ENCODE results near the gene MAP4K2.
A peak's percentile ranks its signal among the peaks of the same experiment; 100 is the strongest.

The MAP4K2 gene

GRCh38 chr11:64791781-64792291, 11.2 kb downstream of the MAP4K2 start:
- no peak for DNase-seq (ENCODE audit: low spot score)

DNA sequence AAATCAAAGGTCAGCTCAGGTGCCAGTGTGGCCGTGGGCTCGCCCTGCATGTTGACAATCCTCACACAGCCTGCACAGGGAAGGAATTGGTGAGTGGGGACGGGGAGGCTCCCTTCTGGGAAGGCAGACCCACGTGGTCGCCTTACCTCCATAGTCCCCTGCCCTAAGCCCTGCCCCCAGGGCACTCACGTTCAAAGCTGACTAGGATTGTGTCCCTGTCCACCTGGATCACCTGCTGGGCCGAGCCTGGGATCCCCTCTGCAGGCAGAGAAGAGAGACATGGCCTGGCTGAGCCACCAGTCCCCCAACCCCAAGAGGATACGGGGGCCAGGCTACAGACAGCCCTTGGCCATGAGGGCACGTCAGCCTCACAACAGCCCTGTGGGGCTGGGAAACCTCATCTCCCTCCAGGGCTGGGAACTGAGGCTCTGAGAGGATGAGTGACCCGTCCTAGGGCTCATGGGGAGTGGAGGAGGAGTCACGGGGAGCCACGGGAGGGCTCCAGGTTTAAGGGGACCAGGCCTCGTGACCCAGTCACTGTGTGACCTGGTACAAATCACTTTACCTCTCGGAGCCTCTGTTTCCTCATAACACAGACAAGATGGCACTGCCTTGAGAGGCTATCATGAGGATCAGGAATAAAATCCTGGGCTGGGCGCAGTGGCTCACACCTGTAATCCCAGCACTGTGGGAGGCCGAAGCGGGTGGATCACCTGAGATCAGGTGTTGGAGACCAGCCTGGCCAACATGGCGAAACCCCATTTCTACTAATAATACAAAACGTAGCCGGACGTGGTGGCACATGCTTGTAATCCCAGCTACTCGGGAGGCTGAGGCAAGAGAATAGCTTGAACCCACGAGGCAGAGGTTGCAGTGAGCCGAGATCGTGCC, 12.6 kb downstream of the MAP4K2 start:
- no peak for DNase-seq (ENCODE audit: low spot score)

DNA sequence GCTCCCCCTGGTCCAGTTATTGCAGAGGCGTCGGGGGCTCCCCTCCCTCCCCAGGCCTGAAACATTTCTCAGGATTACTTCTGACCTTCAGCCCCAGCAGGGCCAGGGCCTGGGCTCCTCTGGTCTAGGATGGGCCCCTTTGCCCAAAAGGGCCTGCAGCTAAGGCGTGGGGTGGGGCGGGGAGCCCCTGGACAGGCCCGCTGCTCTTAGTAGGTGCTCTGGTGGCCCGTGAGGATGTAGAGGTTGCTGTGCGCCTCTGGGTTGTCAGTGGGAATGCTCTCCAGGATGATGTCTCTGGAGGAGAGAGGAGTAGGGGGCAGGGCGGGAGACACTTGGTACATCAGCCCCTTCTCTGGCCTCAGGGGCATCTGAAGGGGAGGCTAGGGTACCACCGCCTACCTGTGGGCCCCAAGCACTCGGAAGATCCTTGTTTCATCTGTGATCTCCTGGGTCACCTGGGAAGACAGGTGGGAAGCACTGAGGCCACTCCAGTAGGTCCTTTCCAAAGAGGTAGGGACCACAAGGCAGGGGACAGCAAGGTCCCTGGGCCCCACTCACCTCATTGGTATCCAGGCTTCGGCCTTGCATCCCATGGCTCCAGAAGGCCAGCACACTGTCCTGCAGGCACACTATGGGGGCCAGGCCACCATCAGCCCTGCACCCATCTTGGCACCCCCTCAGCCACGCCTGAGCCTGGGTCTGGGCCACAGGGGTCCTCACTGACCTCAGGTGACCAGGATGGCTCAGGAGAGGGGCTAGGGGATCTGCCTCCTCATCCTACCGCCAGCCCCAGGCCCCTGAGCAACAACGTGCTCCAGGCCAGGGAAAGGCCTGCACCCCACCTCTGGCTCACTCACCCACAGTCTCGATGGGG, 13.4 kb downstream of the MAP4K2 start:
- DNase-seq (ENCODE audit: low spot score): no peak

DNA sequence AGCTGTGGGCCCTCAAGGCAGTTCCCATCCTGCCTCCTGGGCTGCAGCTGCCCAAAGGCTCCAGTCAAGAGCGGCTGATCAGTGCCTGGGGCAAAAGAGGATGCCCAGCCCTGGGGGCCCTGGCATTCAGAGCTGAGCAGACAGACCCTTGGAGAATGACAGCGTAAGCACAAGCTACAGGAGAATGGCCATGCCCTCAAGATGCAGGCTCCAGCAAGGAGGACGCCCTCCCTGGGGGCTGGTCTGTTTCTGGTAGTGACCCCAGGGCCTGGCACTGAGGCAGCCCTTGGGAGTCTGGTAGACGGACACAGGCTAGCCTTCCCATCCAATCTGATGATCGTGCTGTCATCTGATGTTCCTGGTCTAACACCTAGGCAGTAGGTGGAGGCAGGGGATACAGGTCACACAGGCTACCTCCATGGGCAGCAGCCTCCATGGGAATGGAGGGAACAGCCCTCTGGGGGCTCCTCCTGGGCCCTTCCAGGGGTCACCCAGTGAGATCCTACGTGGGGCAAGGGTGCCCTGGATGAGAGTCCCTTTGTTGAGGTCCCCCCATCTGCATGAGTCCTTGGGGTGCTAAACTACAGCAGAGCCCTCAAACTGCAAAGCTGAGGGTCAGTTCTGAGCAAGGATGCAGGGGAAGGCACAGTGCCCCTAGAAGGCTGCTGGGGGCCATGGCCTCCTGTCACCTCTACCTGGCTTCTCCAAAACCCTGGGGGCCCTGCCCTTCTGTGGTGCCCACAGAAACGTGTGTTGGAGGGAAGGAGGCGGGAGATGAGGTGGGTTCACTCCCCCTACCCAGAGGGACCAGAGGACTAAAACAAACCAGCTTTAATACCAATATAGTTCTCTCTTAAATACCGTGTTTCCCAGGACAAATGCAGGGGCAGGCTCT, 14.4 kb downstream of the MAP4K2 start:
- DNase-seq (ENCODE audit: low spot score): peak; percentile 43

DNA sequence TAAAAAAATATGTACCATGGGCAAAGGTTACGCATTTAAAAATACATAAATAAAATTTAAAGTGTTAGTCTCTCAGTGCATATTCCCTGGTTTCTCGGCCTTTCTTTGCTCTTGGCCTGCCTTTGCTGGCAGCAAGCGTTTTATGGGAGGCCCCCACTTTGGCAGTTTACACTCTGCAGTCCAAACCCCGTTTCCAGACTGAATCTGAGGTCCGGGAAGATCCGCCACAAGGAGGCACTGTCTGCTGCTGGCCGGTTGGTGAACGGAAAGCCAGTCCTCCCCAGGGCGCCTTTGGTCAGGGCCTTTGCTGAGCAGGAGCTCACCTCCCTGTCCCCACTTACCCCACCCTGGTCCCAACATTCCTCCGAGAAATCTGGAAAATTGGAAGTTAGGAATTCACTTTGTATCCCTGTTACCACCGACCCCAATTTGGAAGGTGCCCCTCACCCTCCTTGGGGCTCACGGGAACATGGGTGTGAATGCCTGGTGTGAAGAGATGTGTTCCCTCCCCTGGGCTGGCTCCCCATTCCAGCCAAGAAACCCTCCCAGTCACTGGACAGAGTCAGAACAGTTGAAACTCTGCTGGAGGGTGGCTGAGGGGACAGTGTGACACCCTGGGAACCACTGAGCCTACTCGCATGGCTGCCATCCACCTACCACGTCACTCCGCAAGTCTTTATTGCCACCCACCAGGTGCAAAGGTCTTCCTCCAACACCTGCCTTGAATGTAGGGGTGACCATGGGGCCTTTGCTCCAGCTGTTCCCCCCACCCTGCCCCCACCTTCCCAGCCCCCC, 15.3 kb downstream of the MAP4K2 start:
- peak; percentile 50 for DNase-seq (ENCODE audit: low spot score)

GRCh38 chr11:64786308-64786707, 16.7 kb downstream of the MAP4K2 start:
- DNase-seq (ENCODE audit: low spot score): no peak

DNA sequence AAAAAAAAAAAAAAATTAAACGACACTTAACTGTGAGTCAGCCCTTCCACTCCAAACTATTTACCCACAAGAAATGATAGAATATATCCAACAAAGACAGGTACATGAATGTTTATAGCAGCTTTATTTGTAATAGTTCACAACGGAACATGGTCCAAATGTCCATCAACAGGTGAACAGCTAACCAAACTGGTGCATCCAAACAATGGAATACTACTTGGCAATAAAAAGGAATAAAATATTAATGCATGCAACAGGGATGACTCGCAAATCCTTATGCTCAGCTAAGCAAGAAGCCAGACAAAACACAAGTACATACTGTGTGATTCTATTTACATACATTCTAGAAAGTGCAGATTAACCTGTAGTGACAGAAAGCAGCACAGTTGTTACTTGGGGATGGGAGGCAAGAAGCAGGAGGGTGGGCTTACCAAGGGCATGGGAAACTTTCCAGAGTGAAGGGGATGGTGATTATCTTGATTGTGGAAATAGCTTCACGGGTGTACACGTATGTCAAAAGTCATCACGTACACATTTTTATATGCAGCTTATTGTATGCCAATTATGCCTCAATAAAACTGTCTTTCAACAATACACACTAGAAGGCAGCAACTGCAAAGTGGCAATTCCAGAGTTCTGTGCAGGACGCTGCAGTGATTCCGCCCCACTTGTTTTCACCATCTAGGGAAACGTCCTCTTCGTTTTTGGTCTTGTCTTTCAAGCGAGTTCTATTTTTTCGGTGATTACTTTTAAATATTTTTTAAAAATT, 18.0 kb downstream of the MAP4K2 start:
- no peak for DNase-seq (ENCODE audit: low spot score)

DNA sequence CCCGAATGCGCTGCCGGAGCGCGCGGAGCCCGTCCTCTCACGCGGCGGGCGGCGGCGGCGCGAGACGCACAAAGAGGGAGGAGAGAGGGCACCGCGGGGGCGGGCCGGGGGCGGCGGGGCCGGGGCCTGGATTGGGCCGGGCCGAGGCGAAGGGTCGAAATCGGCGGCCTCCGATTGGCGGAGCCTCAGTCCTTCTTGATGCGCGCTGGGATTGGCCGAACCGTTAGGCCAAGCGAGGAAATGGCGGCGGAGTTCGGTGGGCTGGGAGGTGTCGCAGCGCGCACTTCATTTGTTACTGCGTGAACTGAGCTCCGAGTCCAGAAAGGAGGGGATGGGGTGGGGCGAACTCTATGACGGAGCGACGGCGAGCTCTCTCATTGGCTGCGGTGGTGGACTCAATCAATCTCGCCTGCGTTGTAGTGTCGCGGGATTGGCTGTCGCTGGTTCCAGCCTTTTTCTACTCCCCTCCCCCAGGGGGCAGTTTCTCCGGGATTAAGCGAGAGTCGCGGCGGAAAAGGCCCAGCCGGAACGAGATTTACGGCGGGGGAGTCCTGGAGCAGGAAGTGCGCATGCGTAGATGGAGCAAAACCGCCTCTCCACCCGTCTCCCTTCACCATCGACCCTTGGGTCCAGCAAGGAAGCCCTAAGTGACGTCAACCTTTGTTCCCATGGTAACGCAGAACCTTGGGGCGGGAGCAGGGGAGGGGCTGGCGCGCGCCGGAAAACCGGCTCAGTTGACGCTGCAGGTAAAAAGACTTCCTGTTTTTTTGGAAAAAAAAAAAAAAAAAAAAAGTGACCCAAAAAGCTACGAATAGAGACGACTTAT, 24.3 kb downstream of the MAP4K2 start, which contains the start of gene SF1:
SF1 (minus strand) TSS at position 70 of the 826 bp plus-strand sequence. CDS start 150 bp downstream, outside the sequence.
- DNase-seq (ENCODE audit: low spot score): peak; percentile 100

DNA sequence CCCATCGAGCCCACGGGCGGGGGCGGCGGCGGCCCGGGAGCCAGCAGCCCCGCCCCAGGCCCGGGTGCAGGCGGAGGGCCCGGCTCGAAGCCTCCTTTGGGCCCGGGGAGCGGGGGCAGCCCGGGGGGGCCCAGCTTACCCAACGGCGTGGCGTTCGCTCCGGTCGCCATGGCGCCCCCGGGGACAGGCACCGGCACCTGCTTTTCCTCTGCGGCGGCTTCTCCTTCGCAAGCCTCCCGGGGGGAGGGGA, 24.9 kb downstream of the MAP4K2 start:
- no peak for DNase-seq (ENCODE audit: low spot score)

GRCh38 chr11:64777449-64778222, 25.4 kb downstream of the MAP4K2 start:
- DNase-seq (ENCODE audit: low spot score): peak; percentile 88

DNA sequence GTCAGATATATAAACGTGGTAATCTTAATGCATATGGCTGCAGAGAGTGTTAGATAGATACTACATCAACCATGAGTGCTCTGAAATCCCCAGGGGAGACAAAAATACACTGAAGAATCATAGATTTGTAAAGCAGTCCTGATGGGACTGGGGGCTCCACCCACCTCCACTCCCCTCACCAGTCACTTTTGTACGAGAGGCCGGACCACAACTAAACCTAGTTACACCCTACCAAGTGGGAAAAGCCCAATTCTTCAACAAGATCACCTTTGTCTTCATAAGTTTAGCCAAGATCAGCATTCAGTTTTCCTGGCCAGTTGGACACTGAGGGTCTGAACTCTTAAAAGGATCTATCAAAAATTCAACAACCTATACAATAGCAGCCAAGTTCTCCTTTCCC, 26.1 kb downstream of the MAP4K2 start:
- no peak for DNase-seq (ENCODE audit: low spot score)

GRCh38 chr11:64776425-64776824, 26.6 kb downstream of the MAP4K2 start:
- DNase-seq (ENCODE audit: low spot score): no peak

DNA sequence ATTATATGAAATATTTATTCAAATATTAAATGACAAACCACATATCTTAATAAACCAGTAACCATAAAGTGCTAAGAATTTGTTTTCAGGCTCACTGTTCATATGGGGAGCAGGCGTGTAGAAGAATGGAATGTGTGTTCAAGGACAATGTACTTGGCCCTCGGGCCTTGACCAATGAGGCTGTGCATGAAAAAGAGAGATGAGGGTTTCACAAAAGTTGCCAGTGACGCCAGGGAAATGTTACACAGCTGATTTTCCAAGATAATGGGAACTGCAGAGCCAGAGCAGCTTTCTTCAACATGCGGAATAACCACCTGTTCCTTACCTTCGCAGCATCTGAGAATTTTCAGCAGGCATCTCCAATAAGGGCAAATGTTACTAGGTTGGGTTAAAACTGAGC, 28.9 kb downstream of the MAP4K2 start:
- no peak for DNase-seq (ENCODE audit: low spot score)

DNA sequence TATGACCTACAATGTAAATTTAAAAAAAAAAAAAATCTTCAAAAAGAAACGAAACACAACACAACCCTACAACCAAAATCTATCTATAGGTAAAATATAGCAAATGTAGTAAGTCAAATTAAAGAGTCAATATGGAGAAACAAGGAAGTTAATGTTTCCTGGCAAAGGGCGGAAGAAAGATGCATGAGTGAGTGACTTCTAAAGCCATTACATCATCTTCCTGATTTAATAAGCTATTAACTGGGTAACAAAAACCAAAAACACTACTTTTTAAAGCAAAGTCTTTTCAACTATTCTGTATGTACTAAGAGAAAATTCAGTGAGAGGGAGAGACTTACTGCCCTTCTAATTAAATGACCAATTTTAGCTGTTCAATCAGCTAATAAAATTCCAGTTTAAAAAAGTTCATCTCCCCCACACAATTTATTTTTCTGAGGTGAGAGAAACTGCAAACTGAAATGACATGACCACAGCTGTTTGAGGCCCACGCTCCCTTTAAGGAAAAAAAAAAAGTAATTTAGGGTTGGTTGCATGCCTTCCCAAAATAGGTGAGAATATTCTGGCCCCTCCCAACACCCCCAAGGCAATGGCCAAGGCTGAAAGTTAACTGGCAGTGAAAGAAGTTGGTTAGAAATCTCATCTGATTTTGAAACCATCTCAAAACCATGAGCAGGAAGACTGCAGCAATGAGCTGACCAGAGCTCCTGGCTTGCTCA, 30.6 kb downstream of the MAP4K2 start:
- DNase-seq (ENCODE audit: low spot score): no peak

DNA sequence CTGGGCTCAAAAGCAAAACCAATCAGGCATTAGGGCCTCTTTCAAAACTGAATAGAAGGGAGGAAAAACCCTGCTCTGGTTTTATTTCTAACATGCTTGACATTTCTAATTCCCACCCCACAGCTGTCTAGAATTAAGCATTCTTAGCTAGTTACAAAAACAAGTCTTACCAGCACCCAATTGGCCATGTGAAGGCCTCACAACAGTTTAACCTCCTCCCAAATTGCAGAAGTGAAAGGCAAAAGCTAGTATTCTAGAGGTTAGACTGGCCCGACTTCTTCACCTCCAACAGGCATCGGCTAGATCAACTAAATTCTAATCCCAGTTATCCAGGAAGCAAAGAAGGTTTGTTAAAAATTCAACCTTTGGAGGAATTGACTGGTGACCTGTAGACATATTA, 31.2 kb downstream of the MAP4K2 start:
- no peak for DNase-seq (ENCODE audit: low spot score)

DNA sequence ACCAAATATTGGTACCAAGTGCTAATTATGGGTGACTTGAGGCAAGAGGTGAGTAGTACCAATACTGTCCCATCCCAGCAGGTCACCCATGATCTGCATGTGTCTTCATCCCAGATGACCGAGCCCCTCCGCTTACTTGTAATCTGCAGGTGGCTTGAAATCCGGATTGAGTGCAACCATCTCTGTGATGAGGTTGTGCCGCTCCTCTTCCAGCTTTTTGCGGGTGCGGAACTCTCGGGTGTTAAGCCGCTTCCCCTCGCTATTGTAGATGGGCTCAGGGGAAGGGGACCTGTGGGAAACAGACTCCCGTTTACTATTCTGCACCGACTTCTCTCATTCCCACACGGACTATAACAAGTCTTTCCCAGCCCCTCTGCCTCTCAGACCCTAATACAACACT, 32.9 kb downstream of the MAP4K2 start:
- no peak for DNase-seq (ENCODE audit: low spot score)

DNA sequence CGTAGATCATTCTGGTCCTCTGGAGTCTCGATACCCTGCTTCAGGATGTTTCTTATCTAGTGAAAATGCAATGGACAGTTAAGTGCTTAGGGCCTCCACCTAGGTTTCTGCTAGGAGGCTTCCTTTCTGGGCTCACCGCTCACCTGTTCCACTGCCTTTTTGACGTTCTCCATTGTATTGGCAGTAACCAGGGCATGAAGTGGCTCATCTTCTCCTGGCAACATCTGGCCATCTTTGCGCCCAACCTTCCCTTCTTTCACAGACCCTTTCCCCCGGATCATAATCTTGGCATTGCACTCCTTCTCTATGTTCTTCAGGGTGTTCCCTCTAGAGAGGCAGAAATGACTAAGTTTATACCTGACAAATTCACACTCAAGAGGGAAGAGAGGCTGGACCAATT, 33.7 kb downstream of the MAP4K2 start:
- DNase-seq (ENCODE audit: low spot score): no peak

- no peak for DNase-seq (ENCODE audit: low spot score)
These were observed 34.7 kb downstream of the MAP4K2 start for GRCh38 chr11:64768300-64768694.
